Measurements from ENCODE around the gene SPHK2.
"Not testable (repeated sequence)": the region's sequence is repeated elsewhere in the genome, so short reads cannot be mapped to it uniquely, and the experiment has no call there.

SPHK2 gene

GRCh38 chr19:48674216-48674809, 55.0 kb downstream of the SPHK2 start:
- no peak for TF ChIP-seq CTCF (conservative IDR thresholded peaks at IDR 0.05)
- no peak overlapping the region for H3K27ac ChIP-seq

GRCh38 chr19:48674921-48675824, 55.9 kb downstream of the SPHK2 start:
- peak; percentile 96 for TF ChIP-seq CTCF (conservative IDR thresholded peaks at IDR 0.05)
- peak overlapping the region; percentile 27; the same call in 1 of the 2 replicates for H3K27ac ChIP-seq

GRCh38 chr19:48676487-48676886, 57.2 kb downstream of the SPHK2 start:
- no peak overlapping the region for H3K27ac ChIP-seq
- TF ChIP-seq CTCF (conservative IDR thresholded peaks at IDR 0.05) = no peak

GRCh38 chr19:48676887-48677286, 57.6 kb downstream of the SPHK2 start:
- H3K27ac ChIP-seq = no peak overlapping the region
- TF ChIP-seq CTCF (conservative IDR thresholded peaks at IDR 0.05) = no peak

GRCh38 chr19:48678201-48678600, 58.9 kb downstream of the SPHK2 start:
- no peak for TF ChIP-seq CTCF (conservative IDR thresholded peaks at IDR 0.05)
- no peak overlapping the region for H3K27ac ChIP-seq

- H3K27ac ChIP-seq = not testable (repeated sequence)
These were observed 60.7 kb downstream of the SPHK2 start for GRCh38 chr19:48680006-48680405.
